Liver (tissue), 3 donors: ENCODE results near the gene KCTD5.

Source experiments
- EGR1 ChIP-seq, 2 donors: IDR thresholded peaks; 2 replicates each; pipeline ENCODE4 v1.6.1; 2016 to 2018; ENCODE audit warnings: antibody characterized with exemption in 2 of 2, low read depth in 2 of 2
- FOXA1 ChIP-seq: IDR thresholded peaks from 2 replicates; pipeline ENCODE4 v1.6.1; 2016; ENCODE audit warnings: antibody characterized with exemption
- GABPA ChIP-seq, 2 donors: IDR thresholded peaks in 1 of 2; conservative IDR thresholded peaks in 1 of 2; 2 replicates each; pipeline ENCODE4 v1.6.1; 2016; ENCODE audit warnings: antibody characterized with exemption in 2 of 2, mild to moderate bottlenecking in 1 of 2, moderate library complexity in 1 of 2
- JUND ChIP-seq, 2 donors: IDR thresholded peaks; 2 replicates each; pipeline ENCODE4 v1.6.1; 2016; ENCODE audit warnings: antibody characterized with exemption in 2 of 2
- NR2F2 ChIP-seq: IDR thresholded peaks from 2 replicates; pipeline ENCODE4 v1.6.1; 2016; ENCODE audit warnings: antibody characterized with exemption
- RAD21 ChIP-seq, 2 donors: IDR thresholded peaks; 2 replicates each; pipeline ENCODE4 v1.6.1; 2016; ENCODE audit warnings: antibody characterized with exemption in 2 of 2, mild to moderate bottlenecking in 2 of 2
- RXRA ChIP-seq, 2 donors: IDR thresholded peaks; 2 replicates each; pipeline ENCODE4 v1.6.1; 2017 to 2018; ENCODE audit warnings: antibody characterized with exemption in 2 of 2, mild to moderate bottlenecking in 1 of 2
- SP1 ChIP-seq: IDR thresholded peaks from 2 replicates; pipeline ENCODE4 v1.6.1; 2018; ENCODE audit warnings: antibody characterized with exemption, mild to moderate bottlenecking
- TAF1 ChIP-seq: conservative IDR thresholded peaks from 2 replicates; pipeline ENCODE4 v1.6.1; 2016; ENCODE audit warnings: antibody characterized with exemption, mild to moderate bottlenecking
- YY1 ChIP-seq: IDR thresholded peaks from 2 replicates; pipeline ENCODE4 v1.6.1; 2016; ENCODE audit warnings: antibody characterized with exemption, mild to moderate bottlenecking
- TF ChIP-seq, protein P1 (sequence below): IDR thresholded peaks from 2 replicates; pipeline ENCODE4 v1.6.1; 2016; ENCODE audit warnings: antibody characterized with exemption
- TF ChIP-seq, protein P2 (sequence below): fragments of 150-350 bp; IDR thresholded peaks from 2 replicates; pipeline ENCODE4 v1.5.1; 2017; ENCODE audit warnings: improper control_type of control experiment, low read depth, low read length; ENCODE audit not compliant: missing input control
- TF ChIP-seq, protein P3 (sequence below): IDR thresholded peaks from 2 replicates; pipeline ENCODE4 v1.6.1; 2016; ENCODE audit warnings: antibody characterized with exemption
- TF ChIP-seq, protein P4 (sequence below): IDR thresholded peaks from 2 replicates; pipeline ENCODE4 v1.6.1; 2016; ENCODE audit warnings: antibody characterized with exemption, mild to moderate bottlenecking
- donor health status: healthy.
- donor health status: healthy.

DNA sequence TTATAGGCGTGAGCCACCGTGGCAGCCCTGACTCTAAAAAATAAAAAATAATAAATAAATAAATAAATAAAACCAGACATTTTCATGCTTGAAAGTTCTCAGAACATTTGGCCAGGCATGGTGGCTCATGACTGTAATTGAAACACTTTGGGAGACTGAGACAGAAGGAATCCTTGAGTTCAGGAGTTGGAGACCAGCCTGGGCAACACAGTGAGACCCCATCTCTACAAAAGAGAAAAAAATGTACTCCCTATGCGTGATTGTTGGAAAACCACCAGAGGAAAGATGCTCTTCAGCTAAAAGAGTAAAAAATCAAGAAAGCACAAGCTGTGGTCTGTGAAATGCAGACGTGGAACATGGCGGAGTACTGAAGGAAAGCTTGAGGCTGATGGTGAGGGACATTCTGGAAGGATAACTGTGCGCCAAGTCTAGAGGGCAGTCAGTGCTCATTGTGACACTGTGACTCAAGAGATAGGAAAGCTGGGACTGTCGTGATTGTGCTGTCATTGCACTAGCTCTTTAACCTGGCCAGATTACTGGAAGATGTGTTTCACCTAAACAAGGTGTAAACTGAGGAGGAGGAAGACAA is 41.9 kb downstream of the KCTD5 start:
- TF ChIP-seq, protein P1, sequence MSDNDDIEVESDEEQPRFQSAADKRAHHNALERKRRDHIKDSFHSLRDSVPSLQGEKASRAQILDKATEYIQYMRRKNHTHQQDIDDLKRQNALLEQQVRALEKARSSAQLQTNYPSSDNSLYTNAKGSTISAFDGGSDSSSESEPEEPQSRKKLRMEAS: no peak
- no peak for TF ChIP-seq RXRA (IDR thresholded peaks at IDR 0.05)
- TF ChIP-seq, protein P2, sequence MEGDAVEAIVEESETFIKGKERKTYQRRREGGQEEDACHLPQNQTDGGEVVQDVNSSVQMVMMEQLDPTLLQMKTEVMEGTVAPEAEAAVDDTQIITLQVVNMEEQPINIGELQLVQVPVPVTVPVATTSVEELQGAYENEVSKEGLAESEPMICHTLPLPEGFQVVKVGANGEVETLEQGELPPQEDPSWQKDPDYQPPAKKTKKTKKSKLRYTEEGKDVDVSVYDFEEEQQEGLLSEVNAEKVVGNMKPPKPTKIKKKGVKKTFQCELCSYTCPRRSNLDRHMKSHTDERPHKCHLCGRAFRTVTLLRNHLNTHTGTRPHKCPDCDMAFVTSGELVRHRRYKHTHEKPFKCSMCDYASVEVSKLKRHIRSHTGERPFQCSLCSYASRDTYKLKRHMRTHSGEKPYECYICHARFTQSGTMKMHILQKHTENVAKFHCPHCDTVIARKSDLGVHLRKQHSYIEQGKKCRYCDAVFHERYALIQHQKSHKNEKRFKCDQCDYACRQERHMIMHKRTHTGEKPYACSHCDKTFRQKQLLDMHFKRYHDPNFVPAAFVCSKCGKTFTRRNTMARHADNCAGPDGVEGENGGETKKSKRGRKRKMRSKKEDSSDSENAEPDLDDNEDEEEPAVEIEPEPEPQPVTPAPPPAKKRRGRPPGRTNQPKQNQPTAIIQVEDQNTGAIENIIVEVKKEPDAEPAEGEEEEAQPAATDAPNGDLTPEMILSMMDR: no peak
- TF ChIP-seq SP1: no peak
- no peak for TF ChIP-seq YY1
- TF ChIP-seq EGR1 (IDR thresholded peaks at IDR 0.05; ENCODE audit: low read depth in 2 of 2): no peak
- no peak for TF ChIP-seq GABPA (IDR thresholded peaks at IDR 0.05 in 1 of 2, conservative IDR thresholded peaks at IDR 0.05 in 1 of 2)
- TF ChIP-seq TAF1: no peak
- no peak for TF ChIP-seq FOXA1
- TF ChIP-seq JUND (IDR thresholded peaks at IDR 0.05): no peak
- TF ChIP-seq, protein P3, sequence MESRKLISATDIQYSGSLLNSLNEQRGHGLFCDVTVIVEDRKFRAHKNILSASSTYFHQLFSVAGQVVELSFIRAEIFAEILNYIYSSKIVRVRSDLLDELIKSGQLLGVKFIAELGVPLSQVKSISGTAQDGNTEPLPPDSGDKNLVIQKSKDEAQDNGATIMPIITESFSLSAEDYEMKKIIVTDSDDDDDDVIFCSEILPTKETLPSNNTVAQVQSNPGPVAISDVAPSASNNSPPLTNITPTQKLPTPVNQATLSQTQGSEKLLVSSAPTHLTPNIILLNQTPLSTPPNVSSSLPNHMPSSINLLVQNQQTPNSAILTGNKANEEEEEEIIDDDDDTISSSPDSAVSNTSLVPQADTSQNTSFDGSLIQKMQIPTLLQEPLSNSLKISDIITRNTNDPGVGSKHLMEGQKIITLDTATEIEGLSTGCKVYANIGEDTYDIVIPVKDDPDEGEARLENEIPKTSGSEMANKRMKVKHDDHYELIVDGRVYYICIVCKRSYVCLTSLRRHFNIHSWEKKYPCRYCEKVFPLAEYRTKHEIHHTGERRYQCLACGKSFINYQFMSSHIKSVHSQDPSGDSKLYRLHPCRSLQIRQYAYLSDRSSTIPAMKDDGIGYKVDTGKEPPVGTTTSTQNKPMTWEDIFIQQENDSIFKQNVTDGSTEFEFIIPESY: no peak
- TF ChIP-seq, protein P4, sequence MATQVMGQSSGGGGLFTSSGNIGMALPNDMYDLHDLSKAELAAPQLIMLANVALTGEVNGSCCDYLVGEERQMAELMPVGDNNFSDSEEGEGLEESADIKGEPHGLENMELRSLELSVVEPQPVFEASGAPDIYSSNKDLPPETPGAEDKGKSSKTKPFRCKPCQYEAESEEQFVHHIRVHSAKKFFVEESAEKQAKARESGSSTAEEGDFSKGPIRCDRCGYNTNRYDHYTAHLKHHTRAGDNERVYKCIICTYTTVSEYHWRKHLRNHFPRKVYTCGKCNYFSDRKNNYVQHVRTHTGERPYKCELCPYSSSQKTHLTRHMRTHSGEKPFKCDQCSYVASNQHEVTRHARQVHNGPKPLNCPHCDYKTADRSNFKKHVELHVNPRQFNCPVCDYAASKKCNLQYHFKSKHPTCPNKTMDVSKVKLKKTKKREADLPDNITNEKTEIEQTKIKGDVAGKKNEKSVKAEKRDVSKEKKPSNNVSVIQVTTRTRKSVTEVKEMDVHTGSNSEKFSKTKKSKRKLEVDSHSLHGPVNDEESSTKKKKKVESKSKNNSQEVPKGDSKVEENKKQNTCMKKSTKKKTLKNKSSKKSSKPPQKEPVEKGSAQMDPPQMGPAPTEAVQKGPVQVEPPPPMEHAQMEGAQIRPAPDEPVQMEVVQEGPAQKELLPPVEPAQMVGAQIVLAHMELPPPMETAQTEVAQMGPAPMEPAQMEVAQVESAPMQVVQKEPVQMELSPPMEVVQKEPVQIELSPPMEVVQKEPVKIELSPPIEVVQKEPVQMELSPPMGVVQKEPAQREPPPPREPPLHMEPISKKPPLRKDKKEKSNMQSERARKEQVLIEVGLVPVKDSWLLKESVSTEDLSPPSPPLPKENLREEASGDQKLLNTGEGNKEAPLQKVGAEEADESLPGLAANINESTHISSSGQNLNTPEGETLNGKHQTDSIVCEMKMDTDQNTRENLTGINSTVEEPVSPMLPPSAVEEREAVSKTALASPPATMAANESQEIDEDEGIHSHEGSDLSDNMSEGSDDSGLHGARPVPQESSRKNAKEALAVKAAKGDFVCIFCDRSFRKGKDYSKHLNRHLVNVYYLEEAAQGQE: no peak
- TF ChIP-seq RAD21 (IDR thresholded peaks at IDR 0.05): no peak
- no peak for TF ChIP-seq NR2F2
